GM12878 (cell line): ENCODE results near the gene TMEM132C. TPM values are rescaled to one million over a fixed set of nuclear protein-coding genes. Genes with fewer than 3 reads are reported as not detected.

ENCODE experiments used
- ATAC-seq: fragments of 200-7000 bp; cut with Tn5 transposase; 3 replicates; pipeline ENCODE4 v1.9.1; 2020; ENCODE audit warnings: mild to moderate bottlenecking, moderate library complexity
- BruUV-seq: library from RNA; stranded (reverse); fragments of 400-500 nt; replicated peaks from 2 replicates; lab custom pipeline; 2021; lab: Mats Ljungman, UMichigan
- CTCF ChIA-PET: fragments of 300-600 bp; sonication (Branson Sonifier 250); formaldehyde crosslinking; extraction: SDS; loops from one replicate; lab custom pipeline; 2021; ENCODE audit warnings: inconsistent platforms; lab: Yijun Ruan, JAX
- POLR2A ChIA-PET: fragments of 350-600 bp; formaldehyde crosslinking; extraction: SDS; loops from one replicate; lab custom pipeline; 2021; ENCODE audit warnings: inconsistent platforms; lab: Charles Lee
- RAD21 ChIA-PET: fragments of 300-600 bp; sonication (Branson Sonifier 250); formaldehyde crosslinking; loops from one replicate; lab custom pipeline; 2023; ENCODE audit warnings: antibody characterized with exemption; ENCODE audit not compliant: unreplicated experiment; lab: Charles Lee
- SMC1A ChIA-PET: fragments of 300-600 bp; sonication (Branson Sonifier 250); formaldehyde crosslinking; loops from one replicate; lab custom pipeline; 2023; ENCODE audit not compliant: unreplicated experiment, uncharacterized antibody; lab: Charles Lee
- DNase-seq: peaks from one replicate; pipeline ENCODE4 v3.0.0-alpha.2; 2011; ENCODE audit warnings: low read depth, low spot score
- FAIRE-seq: peaks from 3 replicates; lab custom pipeline; 2011; peaks lifted over from hg19 to GRCh38; lab: Jason Lieb, UNC
- H2AFZ ChIP-seq: 2 replicates; pipeline ENCODE4 v1.6.0; 2011; ENCODE audit warnings: low read depth, low read length, control low read depth; ENCODE audit not compliant: control insufficient read depth
- H3K27ac ChIP-seq: 2 replicates; pipeline ENCODE4 v1.5.1; 2011; ENCODE audit warnings: control low read depth; ENCODE audit not compliant: control insufficient read depth, insufficient read depth
- H3K27me3 ChIP-seq, 2 experiments: replicated peaks in 1 of 2; 2 replicates each; pipeline versions ENCODE4 v1.6.0 to v1.6.1; 2011; ENCODE audit warnings: low read length in 1 of 2; ENCODE audit not compliant: control insufficient read depth in 2 of 2, insufficient read depth in 2 of 2
- H3K36me3 ChIP-seq, 2 experiments: 2 replicates each; pipeline ENCODE4 v1.5.1; 2011; ENCODE audit warnings: low read length in 1 of 2; ENCODE audit not compliant: control insufficient read depth in 2 of 2, insufficient read depth in 2 of 2
- H3K4me1 ChIP-seq: 2 replicates; pipeline ENCODE4 v1.6.1; 2011; ENCODE audit warnings: mild to moderate bottlenecking, low read length, moderate library complexity, mixed read lengths; ENCODE audit not compliant: control insufficient read depth, insufficient read depth
- H3K4me2 ChIP-seq: 2 replicates; pipeline ENCODE4 v1.6.0; 2011; ENCODE audit warnings: control low read depth; ENCODE audit not compliant: control insufficient read depth, insufficient read depth
- H3K4me3 ChIP-seq: fragments of 200-600 bp; sonication (generic); 2 replicates; pipeline ENCODE4 v1.5.1; 2016
- H3K79me2 ChIP-seq: 2 replicates; pipeline ENCODE4 v1.6.0; 2011; ENCODE audit warnings: low read length; ENCODE audit not compliant: control insufficient read depth, insufficient read depth
- H3K9ac ChIP-seq: 2 replicates; pipeline ENCODE4 v1.8.0; 2011; ENCODE audit warnings: low read length, control low read depth, mixed read lengths; ENCODE audit not compliant: control insufficient read depth, insufficient read depth
- H3K9me3 ChIP-seq: replicated peaks from 3 replicates; pipeline ENCODE4 v1.5.1; 2011; ENCODE audit warnings: mild to moderate bottlenecking, low read length; ENCODE audit not compliant: control insufficient read depth, insufficient read depth
- H4K20me1 ChIP-seq: 2 replicates; pipeline ENCODE4 v1.6.0; 2011; ENCODE audit not compliant: control insufficient read depth, insufficient read depth
- CREM ChIP-seq: IDR thresholded peaks from 2 replicates; pipeline ENCODE4 v1.6.1; 2014; ENCODE audit warnings: antibody characterized with exemption, low read depth
- FOXK2 ChIP-seq: fragments of 450-650 bp; IDR thresholded peaks from 2 replicates; pipeline ENCODE4 v1.6.1; 2017; ENCODE audit warnings: mild to moderate bottlenecking, moderate library complexity
- HDAC2 ChIP-seq: fragments of 200-600 bp; sonication (generic); IDR thresholded peaks from 2 replicates; pipeline ENCODE4 v1.6.1; 2017
- JUNB ChIP-seq: IDR thresholded peaks from 2 replicates; pipeline ENCODE4 v1.6.1; 2016; ENCODE audit warnings: antibody characterized with exemption, mild to moderate bottlenecking
- KDM1A ChIP-seq: fragments of 200-600 bp; sonication (generic); IDR thresholded peaks from 2 replicates; pipeline ENCODE4 v1.6.1; 2016; ENCODE audit warnings: borderline replicate concordance
- MLLT1 ChIP-seq: fragments of 450-650 bp; IDR thresholded peaks from 2 replicates; pipeline ENCODE4 v1.6.1; 2016; ENCODE audit warnings: mild to moderate bottlenecking
- NBN ChIP-seq: fragments of 450-650 bp; IDR thresholded peaks from 2 replicates; pipeline ENCODE4 v1.6.1; 2016
- NFYA ChIP-seq: IDR thresholded peaks from 2 replicates; pipeline ENCODE4 v1.6.1; 2011; ENCODE audit warnings: low read depth, mild to moderate bottlenecking, low read length, improper control_type of control experiment, borderline replicate concordance
- NFYB ChIP-seq: IDR thresholded peaks from 2 replicates; pipeline ENCODE4 v1.6.1; 2011; ENCODE audit warnings: low read depth, mild to moderate bottlenecking, low read length, improper control_type of control experiment, moderate library complexity; ENCODE audit not compliant: insufficient read depth
- NR2C1 ChIP-seq: fragments of 450-650 bp; IDR thresholded peaks from 2 replicates; pipeline ENCODE4 v1.6.1; 2017; ENCODE audit warnings: antibody characterized with exemption, mild to moderate bottlenecking, moderate library complexity
- PAX8 ChIP-seq: fragments of 450-650 bp; IDR thresholded peaks from 2 replicates; pipeline ENCODE4 v1.6.1; 2017; ENCODE audit warnings: mild to moderate bottlenecking, moderate library complexity
- PBX3 ChIP-seq: IDR thresholded peaks from 2 replicates; pipeline ENCODE4 v1.6.1; 2011; ENCODE audit warnings: mild to moderate bottlenecking, low read depth, low read length, moderate library complexity; ENCODE audit not compliant: insufficient replicate concordance
- POU2F2 ChIP-seq: IDR thresholded peaks from 3 replicates; pipeline ENCODE4 v1.6.1; 2011; ENCODE audit warnings: low read depth, mild to moderate bottlenecking, low read length, borderline replicate concordance
- RUNX3 ChIP-seq: IDR thresholded peaks from 2 replicates; pipeline ENCODE4 v1.6.1; 2012; ENCODE audit warnings: low read length, inconsistent platforms
- SUPT20H ChIP-seq: IDR thresholded peaks from 2 replicates; pipeline ENCODE4 v1.6.1; 2011; ENCODE audit warnings: low read depth, mild to moderate bottlenecking, low read length, moderate library complexity, borderline replicate concordance; ENCODE audit not compliant: control insufficient read depth
- ZNF217 ChIP-seq: fragments of 450-650 bp; IDR thresholded peaks from 2 replicates; pipeline ENCODE4 v1.6.1; 2017; ENCODE audit warnings: antibody characterized with exemption, mild to moderate bottlenecking
- ZNF592 ChIP-seq: fragments of 450-650 bp; IDR thresholded peaks from 2 replicates; pipeline ENCODE4 v1.6.1; 2017; ENCODE audit warnings: mild to moderate bottlenecking, moderate library complexity
- WGBS: methylation state at CpG from one replicate; pipeline ENCODE4 v1.1.6; 2016; ENCODE audit warnings: low lambda C conversion rate; ENCODE audit not compliant: insufficient replicate concordance, insufficient coverage; ENCODE audit errors: missing lambda C conversion rate; 5-methylcytosine and 5-hydroxymethylcytosine counted together
- in situ Hi-C: fragments of 300-500 bp; cut with MboI; formaldehyde crosslinking; loops from 9 replicates; pipeline ENCODE4 v1.14.3; 2018; ENCODE audit warnings: mixed read lengths
- intact Hi-C: fragments of 100-400 bp; cut with micrococcal nuclease; formaldehyde crosslinking; loops from one replicate; pipeline ENCODE4 v1.14.2; 2022; ENCODE audit not compliant: unreplicated experiment
- polyA plus RNA-seq, 11 experiments: library from polyadenylated mRNA; depleted of rRNA in 4 of 11; unstranded in 6 of 11; stranded (reverse) in 5 of 11; fragments of >200 nt; fragmentation: Nextera tagmentation in 4 of 11; fragmentation: Illumina TruSeq in 1 of 11; extraction: Ambion mirVana in 4 of 11; extraction: Trizol in 1 of 11; gene quantifications; 1 replicate in 1 of 11; 2 replicates in 10 of 11; pipeline versions ENCODE4 v1.2.1 to v1.2.3, GENCODE V29; 2011 to 2016; ENCODE audit warnings: inconsistent platforms in 2 of 11, missing spikeins in 2 of 11, low read depth in 1 of 11
- total RNA-seq, 4 experiments: library from RNA; depleted of rRNA in 3 of 4; stranded (reverse); fragments of >200 nt in 3 of 4; fragmentation: Illumina TruSeq in 1 of 4; extraction: Trizol in 1 of 4; gene quantifications; 2 replicates each; pipeline versions ENCODE4 v1.2.1 to v1.2.3, GENCODE V29; 2013 to 2021
- TF ChIP-seq, protein P1 (sequence below): IDR thresholded peaks from 2 replicates; pipeline ENCODE4 v1.6.1; 2011; ENCODE audit warnings: borderline replicate concordance, low read depth, mild to moderate bottlenecking, moderate library complexity, low read length; ENCODE audit not compliant: insufficient read depth, poor library complexity, severe bottlenecking

Gene TMEM132C
- total and polyA plus RNA-seq, 10 of the 15 experiments (the other 5 are each of a cell fraction or from before 2014, with no cell fraction given), result not detected

- Histone ChIP-seq H3K4me2 (no peak overlapping the region), H4K20me1 (no peaks in the 10 kb centered on the region), H3K9me3 (no peaks in the 10 kb centered on the region), H3K36me3 (no peaks in the 10 kb centered on the region), H3K4me3 (no peak overlapping the region), H3K4me1 (no peaks in the 10 kb centered on the region), H3K27ac (no peak overlapping the region), H3K79me2 (no peaks in the 10 kb centered on the region), H2AFZ (no peak overlapping the region), H3K9ac (no peak overlapping the region), H3K27me3 (no peaks in the 10 kb centered on the region)
- 7% methylated on average over 8 of the region's 8 CpGs for WGBS
- FAIRE-seq, result no peak
- intact Hi-C loops (no loop called here), in situ Hi-C loops (no loop called here)
- BruUV-seq, result no TSS peak
- no peak for DNase-seq
- no peak for ATAC-seq
- ChIA-PET POLR2A (no interaction called here), SMC1A (no interaction called here), CTCF (no interaction called here), RAD21 (no interaction called here)
- TF ChIP-seq SUPT20H (no peak), FOXK2 (no peak), PAX8 (no peak), ZNF592 (no peak), ZNF217 (no peak), PBX3 (no peak), RUNX3 (no peak), NBN (no peak), NFYB (no peak), CREM (no peak), MLLT1 (no peak), NFYA (no peak), JUNB (no peak), NR2C1 (no peak), POU2F2 (no peak), KDM1A (no peak), HDAC2 (no peak)
- TF ChIP-seq, protein P1, sequence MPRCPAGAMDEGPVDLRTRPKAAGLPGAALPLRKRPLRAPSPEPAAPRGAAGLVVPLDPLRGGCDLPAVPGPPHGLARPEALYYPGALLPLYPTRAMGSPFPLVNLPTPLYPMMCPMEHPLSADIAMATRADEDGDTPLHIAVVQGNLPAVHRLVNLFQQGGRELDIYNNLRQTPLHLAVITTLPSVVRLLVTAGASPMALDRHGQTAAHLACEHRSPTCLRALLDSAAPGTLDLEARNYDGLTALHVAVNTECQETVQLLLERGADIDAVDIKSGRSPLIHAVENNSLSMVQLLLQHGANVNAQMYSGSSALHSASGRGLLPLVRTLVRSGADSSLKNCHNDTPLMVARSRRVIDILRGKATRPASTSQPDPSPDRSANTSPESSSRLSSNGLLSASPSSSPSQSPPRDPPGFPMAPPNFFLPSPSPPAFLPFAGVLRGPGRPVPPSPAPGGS, result no peak
Measured at GRCh38 chr12:128458301-128458974, 191.5 kb downstream of the TMEM132C start.
